NCI-H2029 treated with DMSO at 0.1 percent for 48 hours (cell line): ENCODE data around the gene MIEF2.

Experiments used
- DNase-seq: peaks from one replicate; lab custom pipeline; 2025; lab: John Stamatoyannopoulos, UW

Gene MIEF2

DNA sequence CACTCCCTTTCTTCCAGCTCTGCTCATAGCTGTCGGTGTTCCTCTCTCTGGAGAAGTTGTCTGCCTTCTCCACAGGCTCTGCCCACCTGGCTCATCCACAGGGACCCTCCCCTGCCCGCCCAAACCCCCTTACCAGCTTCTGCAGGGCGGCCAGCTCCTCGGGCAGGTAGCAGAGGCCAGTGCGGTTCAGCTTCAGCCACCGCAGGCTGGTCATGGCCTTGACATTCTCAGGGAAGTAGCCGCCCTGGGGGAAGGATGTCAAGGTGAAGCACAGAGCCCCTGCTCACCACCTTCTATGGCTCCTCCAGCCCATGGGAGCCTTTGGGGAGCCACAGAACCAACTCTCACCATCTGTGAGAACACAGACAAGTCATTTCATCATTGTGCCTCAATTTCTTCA, 3.7 kb upstream of the MIEF2 start:
- no peak for DNase-seq

DNA sequence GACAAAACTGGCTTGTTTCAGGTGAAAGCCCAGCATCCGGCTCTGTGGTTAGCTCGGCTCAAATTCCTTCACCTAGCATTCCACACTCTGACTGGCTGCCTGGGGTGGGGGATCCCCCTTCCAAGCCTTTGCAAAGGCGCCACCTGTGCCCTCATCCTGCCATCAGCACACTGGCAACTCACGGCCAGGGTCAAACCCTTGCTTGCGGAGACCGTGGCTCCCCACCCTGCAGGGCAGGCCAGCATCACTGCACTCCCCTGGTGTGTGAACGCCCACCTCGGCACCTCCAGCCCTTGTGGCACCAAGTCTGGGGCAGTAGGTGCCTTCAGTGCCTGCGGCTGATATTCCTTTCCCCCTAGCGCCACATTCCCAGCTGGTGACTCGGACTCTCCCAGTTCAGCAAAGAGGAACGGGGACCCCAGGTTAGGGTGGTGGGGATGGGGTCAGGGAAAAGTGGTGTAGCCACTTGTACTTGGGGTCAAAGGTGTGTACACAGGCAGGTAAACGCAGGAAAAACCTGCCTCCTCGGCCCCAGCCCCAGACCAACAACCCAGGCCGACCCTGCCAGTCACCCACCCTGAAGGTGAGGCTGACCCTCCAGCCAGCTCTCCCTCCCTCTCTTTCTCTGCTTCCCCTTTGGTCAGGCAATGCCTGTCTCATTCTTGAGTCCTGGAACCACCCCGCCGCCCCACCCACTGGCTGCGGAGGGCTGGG, 3.0 kb upstream of the MIEF2 start:
- DNase-seq: no peak

- DNase-seq: no peak
These were observed 2.5 kb upstream of the MIEF2 start for GRCh38 chr17:18257982-18258355.

DNA sequence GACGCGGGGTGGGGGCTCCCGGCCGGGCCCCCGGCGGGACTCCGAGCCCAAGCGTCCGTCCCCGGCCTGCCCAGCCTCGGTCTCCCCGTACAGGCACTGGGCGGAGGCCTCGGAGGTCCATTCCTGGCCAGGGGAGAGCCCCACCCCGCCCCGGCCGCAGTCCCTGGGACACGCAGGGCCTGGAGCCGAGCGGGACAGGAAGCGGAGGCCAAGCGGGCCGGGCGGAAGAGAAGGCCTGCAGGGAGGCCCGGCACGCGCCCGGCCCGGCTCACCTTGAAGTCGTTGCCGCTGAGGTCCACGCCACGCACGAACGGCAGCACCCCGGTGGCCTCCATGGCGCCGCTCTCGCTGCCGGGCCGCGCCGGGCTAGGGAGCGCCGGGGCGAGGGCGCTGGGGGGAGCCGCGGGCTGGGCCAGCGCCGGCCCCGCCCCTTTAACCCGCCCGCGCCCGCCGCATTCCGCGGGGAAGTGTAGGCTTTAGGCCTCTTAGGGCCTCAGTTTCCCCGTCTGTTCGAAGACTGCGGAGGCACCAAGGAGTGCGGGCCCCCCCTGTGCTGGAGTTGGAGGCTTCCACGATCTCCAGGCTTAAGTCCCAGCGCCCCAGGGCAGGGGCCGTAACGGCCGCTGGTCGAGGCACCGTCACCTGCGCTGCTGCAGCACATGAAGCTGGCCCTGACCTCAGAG, 2.0 kb upstream of the MIEF2 start, which contains the start of gene FLII:
TSS of gene FLII (minus strand) at position 383 of the 683 bp plus-strand sequence. CDS start at position 335, 48 bp downstream.
- no peak for DNase-seq

- DNase-seq: no peak
These were observed 686 bp upstream of the MIEF2 start for GRCh38 chr17:18259621-18260331.

GRCh38 chr17:18261146-18261515, 669 bp downstream of the MIEF2 start:
- no peak for DNase-seq

- DNase-seq: no peak
These were observed 1.2 kb downstream of the MIEF2 start for GRCh38 chr17:18261659-18262058.

DNA sequence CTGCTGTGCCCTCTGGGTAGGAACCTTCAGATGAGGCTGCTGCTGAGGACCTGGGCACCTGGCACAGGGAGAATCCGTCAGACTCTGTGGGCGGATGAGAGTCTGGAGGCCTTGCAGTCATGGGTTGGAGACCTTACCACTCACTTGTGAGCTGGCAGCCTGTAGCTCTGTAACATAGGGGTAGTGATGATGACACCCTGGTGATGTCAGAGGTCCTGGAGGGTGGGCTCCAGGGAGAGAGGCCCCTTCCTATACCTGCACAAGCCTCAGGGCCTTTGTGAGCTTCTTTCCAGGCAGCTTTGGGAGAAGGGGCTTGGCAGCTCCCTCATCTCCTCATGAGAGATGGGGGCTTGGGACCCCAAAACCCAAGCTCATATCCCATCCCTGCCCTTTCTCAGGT, 1.6 kb downstream of the MIEF2 start:
- no peak for DNase-seq

GRCh38 chr17:18262641-18263040, 2.2 kb downstream of the MIEF2 start:
- DNase-seq: no peak

DNA sequence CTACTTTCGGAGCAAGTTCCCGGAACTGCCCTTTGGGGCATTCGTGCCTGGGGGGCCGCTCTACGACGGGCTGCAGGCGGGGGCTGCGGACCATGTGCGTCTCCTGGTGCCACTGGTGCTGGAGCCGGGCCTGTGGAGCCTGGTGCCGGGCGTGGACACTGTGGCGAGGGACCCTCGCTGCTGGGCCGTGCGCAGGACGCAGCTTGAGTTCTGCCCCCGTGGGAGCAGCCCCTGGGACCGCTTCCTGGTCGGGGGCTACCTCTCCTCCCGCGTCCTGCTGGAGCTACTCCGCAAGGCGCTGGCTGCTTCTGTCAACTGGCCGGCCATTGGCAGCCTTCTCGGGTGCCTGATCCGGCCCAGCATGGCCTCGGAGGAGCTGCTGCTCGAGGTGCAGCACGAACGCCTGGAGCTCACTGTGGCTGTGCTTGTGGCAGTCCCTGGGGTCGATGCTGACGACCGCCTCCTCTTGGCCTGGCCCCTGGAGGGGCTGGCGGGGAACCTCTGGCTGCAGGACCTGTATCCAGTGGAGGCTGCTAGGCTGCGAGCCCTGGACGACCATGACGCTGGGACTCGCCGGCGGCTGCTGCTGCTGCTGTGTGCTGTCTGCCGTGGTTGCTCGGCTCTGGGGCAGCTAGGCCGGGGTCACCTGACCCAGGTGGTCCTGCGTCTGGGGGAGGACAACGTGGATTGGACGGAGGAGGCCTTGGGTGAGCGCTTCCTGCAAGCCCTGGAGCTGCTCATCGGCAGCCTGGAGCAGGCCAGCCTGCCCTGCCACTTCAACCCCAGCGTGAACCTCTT, 3.6 kb downstream of the MIEF2 start:
- DNase-seq: no peak

DNA sequence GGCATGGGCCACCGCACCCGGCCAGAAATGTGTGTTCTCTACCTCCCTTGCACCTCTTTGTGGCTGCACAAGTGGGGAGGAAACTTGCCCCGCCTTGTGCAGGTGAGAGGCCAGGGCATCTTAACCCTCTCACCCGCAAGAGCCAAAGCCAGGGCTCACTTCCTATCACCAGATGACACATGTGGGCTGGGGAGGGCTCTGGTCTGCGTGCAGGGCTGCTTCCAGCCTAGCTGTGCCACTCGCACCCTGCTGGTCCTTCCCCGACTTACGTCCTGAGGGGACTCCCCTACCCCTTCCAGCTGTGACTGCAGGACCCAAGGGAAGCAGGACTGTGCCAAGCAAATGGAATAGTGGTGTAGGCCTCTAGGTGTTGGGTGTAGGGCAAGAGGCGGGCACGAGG, 6.9 kb downstream of the MIEF2 start:
- no peak for DNase-seq

DNA sequence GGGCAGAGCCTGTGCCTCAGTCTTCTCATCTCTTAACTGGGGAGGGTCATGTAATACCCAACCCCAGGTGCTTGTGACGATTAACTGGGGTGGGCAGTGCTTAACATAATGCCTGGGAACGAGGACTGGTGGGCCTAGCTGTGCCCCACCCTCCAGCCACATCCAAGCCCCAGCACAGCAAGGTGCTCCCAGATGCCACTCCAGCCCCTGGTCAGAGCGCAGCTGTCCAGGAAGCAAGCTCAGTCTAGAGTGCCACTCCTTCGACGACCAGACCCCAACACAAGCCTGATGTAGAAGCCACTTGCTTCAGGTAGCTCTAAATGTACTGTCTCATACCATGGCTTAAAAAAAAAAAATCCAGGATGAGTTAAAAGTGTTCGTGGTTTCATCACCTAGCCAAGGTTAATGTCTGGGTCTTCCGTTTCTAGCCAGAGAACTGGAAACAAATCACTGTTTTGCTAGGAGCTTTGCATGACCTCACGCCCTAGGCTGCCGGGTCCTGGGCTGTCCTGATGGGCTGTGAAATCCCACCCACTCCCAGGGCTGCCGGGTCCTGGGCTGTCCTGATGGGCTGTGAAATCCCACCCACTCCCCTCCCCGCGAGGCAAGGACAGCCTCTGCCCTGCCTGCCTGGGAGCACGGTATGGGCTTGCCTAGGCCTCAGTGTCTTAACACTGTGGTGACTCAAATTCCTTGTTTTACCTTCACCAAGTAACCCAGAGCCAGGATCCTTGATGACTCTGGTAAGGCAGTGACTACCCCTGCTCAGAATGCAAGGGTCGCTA, 7.7 kb downstream of the MIEF2 start:
- DNase-seq: no peak

DNA sequence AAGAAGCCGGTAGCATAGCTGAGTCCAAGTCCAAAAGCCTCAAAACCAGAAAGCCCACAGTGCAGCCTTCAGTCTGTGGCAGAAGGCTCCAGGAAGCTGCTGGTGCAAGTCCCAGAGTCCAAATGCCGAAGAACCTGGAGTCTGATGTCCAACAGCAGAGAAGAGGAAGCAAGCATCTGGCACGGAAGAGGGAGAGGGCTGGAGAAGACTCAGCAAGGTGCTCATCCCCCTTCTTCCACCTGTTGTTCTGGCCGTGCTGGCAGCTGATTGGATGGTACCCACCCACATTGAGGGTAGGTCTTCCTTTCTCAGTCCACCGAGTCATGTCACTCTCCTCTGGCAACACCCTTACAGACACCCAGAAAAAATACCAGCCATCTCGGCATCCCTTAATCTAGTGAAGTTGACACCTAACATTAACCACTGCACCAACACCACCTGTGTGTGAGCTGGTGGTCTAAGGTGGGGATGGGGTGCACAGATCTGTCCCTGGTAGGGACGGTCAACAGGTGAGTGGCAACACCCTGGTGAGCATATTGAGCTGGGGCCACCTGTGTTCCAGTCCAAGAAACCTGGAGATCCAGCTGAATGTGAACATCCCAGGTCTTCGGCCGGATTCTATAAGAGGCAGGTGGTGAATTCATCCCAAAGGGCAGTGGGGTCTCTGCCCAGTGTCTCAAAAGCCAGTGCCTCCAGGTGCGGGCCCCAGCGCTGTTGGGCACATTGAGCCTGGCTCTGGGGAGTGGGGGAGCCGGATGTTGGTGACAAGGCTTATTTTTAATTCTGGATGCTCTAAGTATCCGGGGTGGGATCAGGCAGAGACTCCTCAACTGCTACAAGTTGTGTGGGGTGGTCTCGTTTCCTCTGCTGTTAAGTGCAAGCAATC, 9.8 kb downstream of the MIEF2 start:
- DNase-seq: no peak

GRCh38 chr17:18277076-18277475, 16.6 kb downstream of the MIEF2 start:
- DNase-seq: no peak

DNA sequence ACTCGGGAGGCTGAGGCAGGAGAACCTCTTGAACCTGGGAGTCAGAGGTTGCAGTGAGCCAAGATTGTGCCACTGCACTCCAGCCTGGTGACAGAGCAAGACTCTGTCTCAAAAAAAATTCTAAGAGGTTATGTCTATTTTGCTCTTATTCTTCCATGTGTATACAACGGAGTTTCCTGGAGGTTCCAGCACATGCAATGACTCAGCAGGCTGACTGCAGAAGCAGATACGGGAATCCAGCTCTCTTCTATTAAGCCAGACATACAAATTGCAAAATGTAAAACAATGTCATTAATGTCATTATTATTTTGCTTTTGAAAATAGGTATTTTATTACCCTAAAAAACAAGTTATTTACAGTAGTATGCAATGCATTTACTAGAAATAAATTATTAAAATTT, 18.4 kb downstream of the MIEF2 start:
- DNase-seq: no peak

DNA sequence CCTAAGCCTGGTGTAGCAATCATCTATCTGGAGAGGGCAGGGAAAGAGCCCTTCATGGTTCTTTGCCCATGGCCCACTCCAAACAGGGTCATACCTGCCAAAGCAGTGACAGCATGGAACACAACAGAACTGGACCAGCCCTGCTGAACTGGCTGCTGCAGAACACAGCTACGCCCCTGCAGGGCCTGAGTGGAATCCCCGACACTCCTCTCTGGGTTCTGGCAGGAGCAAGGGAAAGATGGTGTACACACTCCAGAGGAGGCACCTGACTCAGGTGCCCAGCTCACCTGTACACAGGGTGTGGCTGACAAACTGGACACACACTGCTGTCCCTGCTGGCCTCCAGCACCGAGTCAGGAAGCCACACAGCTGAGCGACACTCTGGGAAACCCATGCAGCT, 19.8 kb downstream of the MIEF2 start:
- DNase-seq: no peak

DNA sequence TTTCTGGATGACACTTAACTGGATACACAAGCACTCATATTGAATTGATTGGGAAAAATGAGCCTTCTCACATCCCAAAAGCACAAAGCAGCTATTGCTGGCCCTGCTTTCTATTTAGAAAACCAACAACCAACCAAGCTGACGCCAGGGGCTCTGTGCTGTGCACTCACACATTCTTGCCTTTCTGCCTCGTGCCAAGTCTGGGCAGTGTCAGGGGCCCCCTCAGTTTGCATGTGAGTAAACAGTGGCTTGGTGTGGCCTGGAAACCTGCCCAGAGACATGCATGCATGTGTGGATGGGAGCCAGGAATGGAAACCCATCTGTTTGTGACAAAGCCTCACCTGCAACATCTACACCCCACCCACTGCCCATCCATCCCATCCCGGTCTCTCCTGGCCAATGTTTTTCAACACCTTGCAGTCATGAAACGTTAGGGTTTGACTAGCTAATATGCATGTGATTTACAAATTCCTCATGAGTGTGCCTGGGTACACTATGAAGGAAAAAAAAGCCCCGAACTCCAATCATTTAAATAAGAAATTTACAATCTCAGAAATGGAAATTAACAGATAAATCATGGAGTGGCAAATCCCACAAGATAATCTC, 20.4 kb downstream of the MIEF2 start:
- peak; percentile 71 for DNase-seq

- no peak for DNase-seq
These were observed 21.3 kb downstream of the MIEF2 start for GRCh38 chr17:18281788-18282187.

DNA sequence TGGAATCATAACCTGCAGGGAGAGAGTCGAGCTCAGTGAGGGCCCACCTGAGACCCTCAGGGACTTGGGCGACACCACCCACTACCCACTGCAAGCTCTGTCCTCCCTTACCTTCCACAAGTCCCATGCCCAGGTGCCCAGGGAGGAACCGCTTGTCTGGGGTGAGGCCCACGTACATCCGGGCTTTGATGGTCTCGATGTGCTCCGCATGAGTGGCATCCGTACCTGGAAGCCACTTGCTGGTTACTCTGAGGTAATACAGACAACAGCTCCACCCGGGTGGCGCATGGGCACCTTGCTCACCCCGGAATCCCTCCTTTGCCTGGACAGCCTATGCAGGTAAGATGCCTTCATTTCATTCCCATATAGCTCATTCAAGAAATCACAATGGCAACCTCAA, 24.8 kb downstream of the MIEF2 start:
- no peak for DNase-seq
